Endothelial cell of umbilical vein (primary cell): ENCODE measurements around the gene GDPGP1. TPM values are rescaled to one million over a fixed set of nuclear protein-coding genes. Genes with fewer than 3 reads are reported as not detected.
"Not testable (repeated sequence)": the region's sequence is repeated elsewhere in the genome, so short reads cannot be mapped to it uniquely, and the experiment has no call there.

Experiments
- BruUV-seq: library from RNA; stranded (reverse); fragments of 400-500 nt; replicated peaks from 2 replicates; lab custom pipeline; 2021; lab: Mats Ljungman, UMichigan
- CTCF ChIA-PET: fragments of 300-600, 350-600 bp; sonication (Branson Sonifier 250); formaldehyde crosslinking; loops from one replicate; lab custom pipeline; 2021; ENCODE audit warnings: antibody characterized with exemption, inconsistent platforms; lab: Charles Lee
- POLR2A ChIA-PET: fragments of 300-600, 350-600 bp; sonication (Branson Sonifier 250); formaldehyde crosslinking; loops from one replicate; lab custom pipeline; 2021; ENCODE audit warnings: antibody characterized with exemption, inconsistent platforms; lab: Charles Lee
- DNase-seq: peaks from one replicate; pipeline ENCODE4 v3.0.0-alpha.2; 2011; ENCODE audit warnings: low read depth, low spot score
- FAIRE-seq: peaks from 2 replicates; lab custom pipeline; 2011; peaks lifted over from hg19 to GRCh38; lab: Jason Lieb, UNC
- H2AFZ ChIP-seq: 2 replicates; pipeline ENCODE4 v1.6.0; 2012; ENCODE audit warnings: low read depth, low read length, control low read depth, inconsistent platforms
- H3K27ac ChIP-seq: 2 replicates; pipeline ENCODE4 v1.5.1; 2011; ENCODE audit warnings: low read depth, mild to moderate bottlenecking, control low read depth, low read length, moderate library complexity; ENCODE audit not compliant: insufficient read depth
- H3K27me3 ChIP-seq, 2 experiments: 2 replicates each; pipeline versions ENCODE4 v1.6.0 to v1.6.1; 2011; ENCODE audit warnings: low read length in 2 of 2, mixed read lengths in 1 of 2; ENCODE audit not compliant: control insufficient read depth in 2 of 2, insufficient read depth in 2 of 2
- H3K36me3 ChIP-seq, 2 experiments: 2 replicates in 1 of 2; 3 replicates in 1 of 2; pipeline ENCODE4 v1.5.1; 2011; ENCODE audit warnings: low read length in 2 of 2, mild to moderate bottlenecking in 1 of 2, moderate library complexity in 1 of 2; ENCODE audit not compliant: control insufficient read depth in 2 of 2, insufficient read depth in 2 of 2; ENCODE audit errors: extremely low read depth in 1 of 2
- H3K4me1 ChIP-seq: 3 replicates; pipeline ENCODE4 v1.5.1; 2011; ENCODE audit warnings: mild to moderate bottlenecking, low read length; ENCODE audit not compliant: control insufficient read depth, insufficient read depth; ENCODE audit errors: extremely low read depth
- H3K4me2 ChIP-seq: 2 replicates; pipeline ENCODE4 v1.6.1; 2011; ENCODE audit warnings: low read length, control low read depth, mixed read lengths; ENCODE audit not compliant: insufficient read depth
- H3K4me3 ChIP-seq, 3 experiments: fragments of 200-600 bp in 1 of 3; sonication (generic), shearing (Covaris generic) in 1 of 3; replicated peaks in 1 of 3; 2 replicates each; pipeline ENCODE4 v1.5.1; 2011 to 2016; ENCODE audit warnings: control low read depth in 3 of 3, low read length in 3 of 3, mild to moderate bottlenecking in 2 of 3, inconsistent platforms in 1 of 3, low read depth in 1 of 3, moderate library complexity in 1 of 3; ENCODE audit not compliant: insufficient read depth in 1 of 3
- H3K79me2 ChIP-seq: 2 replicates; pipeline ENCODE4 v1.6.0; 2012; ENCODE audit warnings: low read length, inconsistent platforms; ENCODE audit not compliant: control insufficient read depth, insufficient read depth
- H3K9ac ChIP-seq: replicated peaks from 2 replicates; pipeline ENCODE3; 2011; ENCODE audit warnings: low read length, control low read depth; ENCODE audit not compliant: insufficient read depth; ENCODE audit errors: extremely low read depth
- H3K9me1 ChIP-seq: replicated peaks from 3 replicates; pipeline ENCODE4 v1.6.0; 2011; ENCODE audit warnings: mild to moderate bottlenecking, low read length; ENCODE audit not compliant: control insufficient read depth, insufficient read depth; ENCODE audit errors: extremely low read depth
- H3K9me3 ChIP-seq: replicated peaks from 2 replicates; pipeline ENCODE4 v1.5.1; 2012; ENCODE audit warnings: low read length, inconsistent platforms; ENCODE audit not compliant: control insufficient read depth, insufficient read depth
- H4K20me1 ChIP-seq: replicated peaks from 2 replicates; pipeline ENCODE3; 2011; ENCODE audit warnings: mild to moderate bottlenecking, low read length; ENCODE audit not compliant: control insufficient read depth, insufficient read depth; ENCODE audit errors: extremely low read depth
- EZH2 ChIP-seq: IDR thresholded peaks from 2 replicates; pipeline ENCODE4 v1.6.1; 2012; ENCODE audit warnings: borderline replicate concordance, low read depth, mild to moderate bottlenecking, moderate library complexity, low read length, inconsistent platforms; ENCODE audit not compliant: severe bottlenecking
- GATA2 ChIP-seq: IDR thresholded peaks from 2 replicates; pipeline ENCODE4 v1.7.0; 2011; ENCODE audit warnings: low read depth, mild to moderate bottlenecking, moderate library complexity, mixed read lengths, low read length; ENCODE audit not compliant: insufficient read length, insufficient read depth
- JUN ChIP-seq: IDR thresholded peaks from 2 replicates; pipeline ENCODE4 v1.6.1; 2011; ENCODE audit warnings: borderline replicate concordance, low read depth; ENCODE audit not compliant: insufficient read length, insufficient read depth
- MAX ChIP-seq: IDR thresholded peaks from 2 replicates; pipeline ENCODE4 v1.6.1; 2011; ENCODE audit not compliant: insufficient read depth, insufficient read length
- POLR2A ChIP-seq: IDR thresholded peaks from 2 replicates; pipeline ENCODE4 v1.6.1; 2012; ENCODE audit warnings: low read depth, mild to moderate bottlenecking, control low read depth, low read length
- POLR2AphosphoS5 ChIP-seq: IDR thresholded peaks from 2 replicates; pipeline ENCODE4 v1.6.1; 2012; ENCODE audit warnings: low read depth, mild to moderate bottlenecking, control low read depth, low read length, moderate library complexity; ENCODE audit not compliant: insufficient read depth
- dilution Hi-C: fragments of 300-500 bp; cut with MboI; formaldehyde crosslinking; loops from one replicate; pipeline ENCODE4 v1.15.0; 2019; ENCODE audit warnings: low sequenced_read_pairs; ENCODE audit not compliant: extremely low pct_ligation_motif_present
- intact Hi-C: fragments of 100-400 bp; cut with micrococcal nuclease; formaldehyde crosslinking; loops from one replicate; pipeline ENCODE4 v1.10.0; 2022
- polyA plus RNA-seq, 4 experiments: library from polyadenylated mRNA; depleted of rRNA in 3 of 4; stranded (reverse) in 3 of 4; unstranded in 1 of 4; fragments of >200 nt; gene quantifications; 2 replicates each; pipeline versions ENCODE4 v1.2.1 to v1.2.3, GENCODE V29; 2011 to 2012; ENCODE audit warnings: missing spikeins in 1 of 4
- total RNA-seq: library from RNA; stranded (reverse); gene quantifications from 2 replicates; pipeline ENCODE4 v1.2.3, GENCODE V29; 2021

GDPGP1 gene
- total and polyA plus RNA-seq, 2 donors (not counting 3 experiments of a cell fraction or from before 2014, with no cell fraction given), result 4.8 to 7.2 TPM

GRCh38 chr15:90257776-90258175 lies 23.8 kb downstream of the GDPGP1 start:
- no peaks in the 10 kb centered on the region for H3K9me1 ChIP-seq
- no peak overlapping the region for H3K4me2 ChIP-seq
- no peaks in the 10 kb centered on the region for H3K79me2 ChIP-seq
- no peak for TF ChIP-seq MAX
- TF ChIP-seq GATA2, result no peak
- no peak for TF ChIP-seq POLR2A
- no peak for TF ChIP-seq POLR2AphosphoS5
- dilution Hi-C loops, result no loop called here
- no peak overlapping the region for H2AFZ ChIP-seq
- H3K4me1 ChIP-seq, result peaks cover 36% of the 10 kb centered on the region
- ChIA-PET CTCF (interaction anchor here (0.5 to 1.3 kb wide), 2 partner anchors 43 to 82 kb away, joined by 3 read pairs; no protein-coding TSS in a partner anchor), POLR2A (no interaction called here)
- no peak for FAIRE-seq
- H3K9me3 ChIP-seq, result no peaks in the 10 kb centered on the region
- intact Hi-C loops, result no loop called here
- no peaks in the 10 kb centered on the region for H4K20me1 ChIP-seq
- H3K36me3 ChIP-seq, result no peaks in the 10 kb centered on the region
- no peak overlapping the region for H3K9ac ChIP-seq
- BruUV-seq, result no TSS peak
- no peaks in the 10 kb centered on the region for H3K27me3 ChIP-seq
- H3K27ac ChIP-seq, result no peak overlapping the region
- no peak for DNase-seq
- no peak overlapping the region for H3K4me3 ChIP-seq

GRCh38 chr15:90259524-90259923 lies 25.5 kb downstream of the GDPGP1 start:
- H4K20me1 ChIP-seq, result no peaks in the 10 kb centered on the region
- dilution Hi-C loops, result no loop called here
- H3K9ac ChIP-seq, result peak overlapping the region; percentile 19
- H2AFZ ChIP-seq, result no peak overlapping the region
- no peak overlapping the region for H3K4me3 ChIP-seq
- H3K4me1 ChIP-seq, result peaks cover 42% of the 10 kb centered on the region
- H3K4me2 ChIP-seq, result peak overlapping the region; percentile 1
- TF ChIP-seq POLR2A (no peak), EZH2 (no peak), GATA2 (no peak), JUN (no peak)
- H3K36me3 ChIP-seq, result no peaks in the 10 kb centered on the region
- intact Hi-C loops, result no loop called here
- no peaks in the 10 kb centered on the region for H3K9me1 ChIP-seq
- no TSS peak for BruUV-seq
- H3K79me2 ChIP-seq, result no peaks in the 10 kb centered on the region
- no peaks in the 10 kb centered on the region for H3K9me3 ChIP-seq
- no peaks in the 10 kb centered on the region for H3K27me3 ChIP-seq
- H3K27ac ChIP-seq, result peak overlapping the region; percentile 68
- DNase-seq (peak; percentile 79), FAIRE-seq (peak; percentile 93)
- POLR2A ChIA-PET, result no interaction called here
- CTCF ChIA-PET, result interaction anchor here (1.0 kb wide), 1 partner anchor 10 kb away, joined by 4 read pairs; the partner anchor contains the start of gene TTLL13

- peaks cover 50% of the 10 kb centered on the region for H3K4me1 ChIP-seq
- H3K9me1 ChIP-seq, dilution Hi-C loops, BruUV-seq, H3K27me3 ChIP-seq, H4K20me1 ChIP-seq, intact Hi-C loops, H3K4me3 ChIP-seq, H3K36me3 ChIP-seq, H3K79me2 ChIP-seq, H3K9ac ChIP-seq, H3K9me3 ChIP-seq, H2AFZ ChIP-seq: not testable (repeated sequence)
- CTCF ChIA-PET, result interaction anchor here (0.9 to 3.5 kb wide), 4 partner anchors 9 to 27 kb away, joined by 3 to 20 read pairs (median 4); partner anchors contain the start of genes CIB1, GDPGP1 and TTLL13
- POLR2A ChIA-PET, result interaction anchor here (1.5 kb wide), 1 partner anchor 11 kb away, joined by 6 read pairs; the partner anchor contains the start of gene TTLL13
- H3K27ac ChIP-seq, result peak overlapping the region; percentile 68
- H3K4me2 ChIP-seq, result peak overlapping the region; percentile 42
- DNase-seq (peak; percentile 58), FAIRE-seq (peak; percentile 90)
Measured at GRCh38 chr15:90260731-90261130, 26.7 kb downstream of the GDPGP1 start.
